ENCODE results near the gene C13orf46. TPM values are rescaled to one million over a fixed set of nuclear protein-coding genes. Genes with fewer than 3 reads are reported as not detected.

The C13orf46 gene
- total RNA-seq, 4 donors from 2014 or later: 0.31 to 6.6 (median 5.9) TPM; not detected in 1

GRCh38 chr13:113970810-113971470 is 2.9 kb downstream of the C13orf46 start:
- H3K27ac ChIP-seq: peak overlapping the region; percentile 65 to 96 (median 89)
- H3K9me3 ChIP-seq: no peaks in the 10 kb centered on the region
- H3K4me3 ChIP-seq: no peak overlapping the region
- ATAC-seq: peak; percentile 95
- peaks cover 0 to 24% of the 10 kb centered on the region in 2 donors for H3K36me3 ChIP-seq
- H3K27me3 ChIP-seq: no peaks in the 10 kb centered on the region
- WGBS, 2 donors (ENCODE audit: low coverage in 1 of 2): no CpG with 5 or more reads among the region's 19 CpGs
- TF ChIP-seq POLR2AphosphoS5 (IDR thresholded peaks at IDR 0.05) (peak; percentile 78), POLR2A (IDR thresholded peaks at IDR 0.05) (no peak)
- peaks cover 0 to 27% (median 6%) of the 10 kb centered on the region in 3 donors for H3K4me1 ChIP-seq

DNA sequence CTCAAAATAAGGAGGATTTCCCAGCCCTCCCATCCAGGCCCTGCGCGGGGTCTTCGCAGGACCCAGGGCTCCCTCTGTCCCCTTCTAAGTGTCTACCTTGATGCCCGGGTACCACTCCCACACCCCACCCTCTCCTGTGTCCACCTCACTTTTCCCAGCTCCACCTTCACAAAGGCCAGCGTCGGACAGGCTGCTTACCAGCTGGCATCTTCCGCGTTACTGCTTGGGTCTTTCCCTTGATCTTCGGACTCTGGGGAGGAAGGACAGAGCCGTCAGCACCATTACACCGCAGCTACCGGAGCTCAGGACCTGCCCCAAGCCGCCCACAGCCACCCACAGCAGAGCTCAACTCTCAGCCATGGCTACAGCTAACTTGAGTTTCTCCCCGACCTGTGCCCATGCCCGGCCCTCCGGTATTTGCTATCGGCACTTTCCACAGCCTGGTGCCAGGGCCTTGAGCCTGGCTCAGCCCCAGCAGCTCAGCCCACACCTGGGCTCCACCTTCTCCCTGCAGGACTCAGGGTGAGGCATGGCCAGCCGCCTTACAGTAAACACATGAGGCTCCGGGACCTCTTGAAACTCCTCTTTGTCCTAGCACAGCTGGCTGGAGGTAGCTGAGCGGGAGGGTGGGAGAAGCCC is 3.8 kb downstream of the C13orf46 start:
- H3K4me3 ChIP-seq: no peak overlapping the region
- H3K36me3 ChIP-seq: peaks cover 0 to 16% of the 10 kb centered on the region in 2 donors
- H3K9me3 ChIP-seq: no peaks in the 10 kb centered on the region
- peaks cover 0 to 27% (median 6%) of the 10 kb centered on the region in 3 donors for H3K4me1 ChIP-seq
- no peak for ATAC-seq
- H3K27ac ChIP-seq: peak overlapping the region in 3 of 4 donors; percentile 89 to 96 (median 89)
- H3K27me3 ChIP-seq: no peaks in the 10 kb centered on the region
- WGBS, 2 donors (ENCODE audit: low coverage in 1 of 2): 93% methylated on average over 12 of the region's 20 CpGs; no CpG with 5 or more reads in 1 of the 2 donors
- TF ChIP-seq POLR2AphosphoS5 (IDR thresholded peaks at IDR 0.05) (no peak), EP300 (IDR thresholded peaks at IDR 0.05) (no peak), POLR2A (IDR thresholded peaks at IDR 0.05) (no peak)
- TF ChIP-seq, protein P1, sequence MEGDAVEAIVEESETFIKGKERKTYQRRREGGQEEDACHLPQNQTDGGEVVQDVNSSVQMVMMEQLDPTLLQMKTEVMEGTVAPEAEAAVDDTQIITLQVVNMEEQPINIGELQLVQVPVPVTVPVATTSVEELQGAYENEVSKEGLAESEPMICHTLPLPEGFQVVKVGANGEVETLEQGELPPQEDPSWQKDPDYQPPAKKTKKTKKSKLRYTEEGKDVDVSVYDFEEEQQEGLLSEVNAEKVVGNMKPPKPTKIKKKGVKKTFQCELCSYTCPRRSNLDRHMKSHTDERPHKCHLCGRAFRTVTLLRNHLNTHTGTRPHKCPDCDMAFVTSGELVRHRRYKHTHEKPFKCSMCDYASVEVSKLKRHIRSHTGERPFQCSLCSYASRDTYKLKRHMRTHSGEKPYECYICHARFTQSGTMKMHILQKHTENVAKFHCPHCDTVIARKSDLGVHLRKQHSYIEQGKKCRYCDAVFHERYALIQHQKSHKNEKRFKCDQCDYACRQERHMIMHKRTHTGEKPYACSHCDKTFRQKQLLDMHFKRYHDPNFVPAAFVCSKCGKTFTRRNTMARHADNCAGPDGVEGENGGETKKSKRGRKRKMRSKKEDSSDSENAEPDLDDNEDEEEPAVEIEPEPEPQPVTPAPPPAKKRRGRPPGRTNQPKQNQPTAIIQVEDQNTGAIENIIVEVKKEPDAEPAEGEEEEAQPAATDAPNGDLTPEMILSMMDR (IDR thresholded peaks at IDR 0.05): no peak

GRCh38 chr13:113969311-113969972 is 4.4 kb downstream of the C13orf46 start:
- no peak for ATAC-seq
- peaks cover 0 to 27% (median 6%) of the 10 kb centered on the region in 3 donors for H3K4me1 ChIP-seq
- no peaks in the 10 kb centered on the region for H3K27me3 ChIP-seq
- WGBS, 2 donors (ENCODE audit: low coverage in 1 of 2): 88 to 100% methylated on average over 1 to 8 of the region's 25 CpGs
- no peak overlapping the region for H3K4me3 ChIP-seq
- H3K9me3 ChIP-seq: no peaks in the 10 kb centered on the region
- no peak for TF ChIP-seq EP300 (IDR thresholded peaks at IDR 0.05)
- TF ChIP-seq, protein P1 (IDR thresholded peaks at IDR 0.05): no peak
- no peak for TF ChIP-seq POLR2A (IDR thresholded peaks at IDR 0.05)
- TF ChIP-seq POLR2AphosphoS5 (IDR thresholded peaks at IDR 0.05): no peak
- peaks cover 0 to 9% of the 10 kb centered on the region in 2 donors for H3K36me3 ChIP-seq
- peak overlapping the region in 2 of 4 donors; percentile 89 for H3K27ac ChIP-seq

- 91% methylated on average over 11 of the region's 17 CpGs; no CpG with 5 or more reads in 1 of the 2 donors for WGBS, 2 donors (ENCODE audit: low coverage in 1 of 2)
- H3K27ac ChIP-seq: peak overlapping the region in 1 of 4 donors; percentile 89
- ATAC-seq: no peak
Measured at GRCh38 chr13:113968463-113969310, 5.2 kb downstream of the C13orf46 start.

More at GRCh38 chr13:113968463-113969310, 5.2 kb downstream of the C13orf46 start:
- Histone ChIP-seq H3K4me1 (peaks cover 0 to 27% (median 6%) of the 10 kb centered on the region in 3 donors), H3K9me3 (no peaks in the 10 kb centered on the region), H3K27me3 (no peaks in the 10 kb centered on the region), H3K4me3 (no peak overlapping the region), H3K36me3 (peaks cover 0 to 5% of the 10 kb centered on the region in 2 donors)
- TF ChIP-seq POLR2AphosphoS5 (IDR thresholded peaks at IDR 0.05) (no peak), POLR2A (IDR thresholded peaks at IDR 0.05) (no peak)
- TF ChIP-seq, protein P1 (IDR thresholded peaks at IDR 0.05): no peak

All from gastroesophageal sphincter (tissue), 4 donors.